Measurements from ENCODE around the gene CAVIN1. TPM values are rescaled to one million over a fixed set of nuclear protein-coding genes. Genes with fewer than 3 reads are reported as not detected.

CAVIN1 gene
- polyA plus RNA-seq, 1 experiment: 326 TPM

DNA sequence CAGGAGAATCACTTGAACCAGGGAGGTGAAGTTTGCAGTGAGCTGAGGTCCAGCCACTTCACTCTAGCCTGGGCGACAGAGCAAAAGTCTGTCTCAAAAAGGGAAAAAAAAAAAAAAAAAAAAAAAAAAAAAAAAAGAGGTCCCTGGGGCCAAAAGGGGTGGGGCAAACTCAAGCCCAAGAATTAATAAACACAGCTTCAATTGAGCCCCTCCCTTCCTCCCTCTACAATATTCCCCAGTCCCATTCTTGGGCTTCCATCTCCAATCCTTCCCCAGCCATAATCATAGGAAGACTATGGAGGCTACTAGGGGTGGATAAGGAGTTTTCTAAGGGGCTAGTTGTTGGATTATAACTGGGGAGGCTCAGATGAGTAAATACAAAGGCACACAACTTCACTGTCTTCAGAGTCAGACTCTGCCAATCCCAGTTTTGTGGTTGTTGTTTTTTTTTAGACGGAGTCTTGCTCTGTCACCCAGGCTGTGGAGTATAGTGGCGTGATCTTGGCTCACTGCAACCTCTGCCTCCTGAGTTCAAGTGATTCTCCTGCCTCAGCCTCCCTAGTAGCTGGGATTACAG, 9.5 kb downstream of the CAVIN1 start:
- no peaks in the 10 kb centered on the region for H3K9me3 ChIP-seq (ENCODE audit: control insufficient read depth, insufficient read depth, low read length)
- no peaks in the 10 kb centered on the region for H3K27me3 ChIP-seq (ENCODE audit: control insufficient read depth, insufficient read depth, low read length)
- ChIA-PET CTCF (interaction anchor here (1.0 kb wide), 1 partner anchor 114 kb away, joined by 3 read pairs; no protein-coding TSS in a partner anchor), POLR2A (interaction anchor here (2.4 kb wide), 1 partner anchor 9 kb away, joined by 28 read pairs; the partner anchor contains the start of gene CAVIN1)
- no peak for DNase-seq (ENCODE audit: low read depth, low spot score)
- no peak overlapping the region for H3K27ac ChIP-seq (ENCODE audit: low read depth, low read length)
- H3K4me3 ChIP-seq (ENCODE audit: low read depth, low read length): no peak overlapping the region
- TF ChIP-seq, protein P1, sequence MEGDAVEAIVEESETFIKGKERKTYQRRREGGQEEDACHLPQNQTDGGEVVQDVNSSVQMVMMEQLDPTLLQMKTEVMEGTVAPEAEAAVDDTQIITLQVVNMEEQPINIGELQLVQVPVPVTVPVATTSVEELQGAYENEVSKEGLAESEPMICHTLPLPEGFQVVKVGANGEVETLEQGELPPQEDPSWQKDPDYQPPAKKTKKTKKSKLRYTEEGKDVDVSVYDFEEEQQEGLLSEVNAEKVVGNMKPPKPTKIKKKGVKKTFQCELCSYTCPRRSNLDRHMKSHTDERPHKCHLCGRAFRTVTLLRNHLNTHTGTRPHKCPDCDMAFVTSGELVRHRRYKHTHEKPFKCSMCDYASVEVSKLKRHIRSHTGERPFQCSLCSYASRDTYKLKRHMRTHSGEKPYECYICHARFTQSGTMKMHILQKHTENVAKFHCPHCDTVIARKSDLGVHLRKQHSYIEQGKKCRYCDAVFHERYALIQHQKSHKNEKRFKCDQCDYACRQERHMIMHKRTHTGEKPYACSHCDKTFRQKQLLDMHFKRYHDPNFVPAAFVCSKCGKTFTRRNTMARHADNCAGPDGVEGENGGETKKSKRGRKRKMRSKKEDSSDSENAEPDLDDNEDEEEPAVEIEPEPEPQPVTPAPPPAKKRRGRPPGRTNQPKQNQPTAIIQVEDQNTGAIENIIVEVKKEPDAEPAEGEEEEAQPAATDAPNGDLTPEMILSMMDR (IDR thresholded peaks at IDR 0.05; ENCODE audit: low read depth, low read length): no peak

DNA sequence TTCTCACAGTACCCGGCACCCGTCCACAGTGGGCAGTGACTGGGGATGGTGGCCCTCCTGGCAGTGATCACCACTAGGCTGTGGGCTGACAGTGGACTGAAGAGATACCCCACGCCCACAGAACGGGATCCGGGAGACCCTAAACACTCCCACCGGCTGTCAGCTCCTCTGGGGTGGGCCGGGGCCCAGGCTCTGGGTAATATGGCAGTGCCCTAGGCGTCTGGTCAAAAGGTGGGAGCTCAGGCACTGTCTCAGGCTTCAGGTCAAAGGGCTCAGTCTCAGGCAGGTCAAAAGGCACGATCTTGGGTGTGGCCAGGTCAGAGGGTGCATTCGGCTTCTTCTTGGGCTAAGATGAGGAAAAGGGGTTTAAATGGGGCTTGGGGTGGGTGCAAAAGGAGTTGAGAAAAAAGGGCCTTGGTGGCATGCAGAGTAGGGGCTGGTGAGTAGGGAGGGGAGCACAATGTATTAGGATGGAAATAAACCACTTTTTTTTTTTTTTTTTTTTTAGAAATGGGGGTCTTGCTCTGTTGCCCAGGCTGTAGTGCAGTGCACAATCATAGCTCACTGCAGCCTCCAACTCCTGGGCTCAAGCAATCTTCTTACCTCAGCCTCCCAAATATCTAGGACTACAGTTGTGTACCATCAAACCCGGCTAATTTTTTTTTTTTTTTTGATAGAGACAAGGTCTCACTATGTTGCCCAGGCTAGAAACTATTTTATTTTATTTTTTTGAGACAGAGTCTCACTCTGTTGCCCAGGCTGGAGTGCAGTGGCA, 11.0 kb downstream of the CAVIN1 start:
- ChIA-PET CTCF (interaction anchor here (1.1 to 1.4 kb wide), 2 partner anchors 106 to 190 kb away, joined by 3 to 7 read pairs; no protein-coding TSS in a partner anchor), POLR2A (interaction anchor here (0.7 kb wide), 1 partner anchor 10 kb away, joined by 4 read pairs; no protein-coding TSS in a partner anchor)
- Histone ChIP-seq H3K4me3 (ENCODE audit: low read depth, low read length) (no peak overlapping the region), H3K9me3 (ENCODE audit: control insufficient read depth, insufficient read depth, low read length) (no peaks in the 10 kb centered on the region), H3K27me3 (ENCODE audit: control insufficient read depth, insufficient read depth, low read length) (no peaks in the 10 kb centered on the region), H3K27ac (ENCODE audit: low read depth, low read length) (peak overlapping the region; percentile 31)
- TF ChIP-seq, protein P1 (IDR thresholded peaks at IDR 0.05; ENCODE audit: low read depth, low read length): no peak
- no peak for DNase-seq (ENCODE audit: low read depth, low spot score)

DNA sequence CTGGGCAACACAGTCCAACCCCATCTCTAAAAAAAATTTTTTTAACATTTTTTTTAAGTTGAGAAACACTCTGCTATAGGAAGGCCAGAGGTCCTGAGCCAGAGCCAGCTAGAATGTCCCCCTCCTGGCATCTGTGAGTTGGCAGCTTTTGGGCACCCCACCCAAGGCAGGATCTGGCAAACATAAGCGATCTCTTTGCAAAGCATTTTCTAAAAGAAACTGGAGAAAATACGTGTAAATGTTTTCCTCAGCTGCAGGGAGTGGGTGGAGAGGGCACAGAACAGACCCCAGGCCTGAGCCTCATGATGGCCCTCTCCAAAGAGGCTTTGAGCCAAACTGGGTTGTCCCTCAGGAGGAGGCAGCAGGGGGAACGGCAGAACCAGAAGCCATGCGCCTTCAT, 11.7 kb downstream of the CAVIN1 start:
- POLR2A ChIA-PET: no interaction called here

DNA sequence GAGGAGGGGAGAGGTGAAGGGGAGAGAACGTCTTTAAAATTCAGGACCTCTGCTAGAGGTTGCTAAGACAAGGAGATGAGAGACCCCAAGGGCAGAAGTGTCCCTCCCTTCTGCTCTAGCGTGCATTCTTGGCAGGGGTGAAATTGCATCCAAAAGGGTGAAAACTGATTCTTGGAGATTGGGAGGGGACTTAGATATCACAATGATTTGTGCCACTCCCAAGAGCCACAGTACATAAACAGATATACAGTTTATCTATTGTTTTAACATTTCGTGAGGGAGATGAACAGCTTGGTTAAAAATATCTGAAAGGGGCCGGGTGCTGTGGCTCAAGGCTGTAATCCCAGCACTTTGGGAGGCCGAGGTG, 12.8 kb downstream of the CAVIN1 start:
- H3K27me3 ChIP-seq (ENCODE audit: control insufficient read depth, insufficient read depth, low read length): no peaks in the 10 kb centered on the region
- no peaks in the 10 kb centered on the region for H3K9me3 ChIP-seq (ENCODE audit: control insufficient read depth, insufficient read depth, low read length)
- no peak for DNase-seq (ENCODE audit: low read depth, low spot score)
- TF ChIP-seq, protein P1 (IDR thresholded peaks at IDR 0.05; ENCODE audit: low read depth, low read length): no peak
- H3K4me3 ChIP-seq (ENCODE audit: low read depth, low read length): no peak overlapping the region
- H3K27ac ChIP-seq (ENCODE audit: low read depth, low read length): peak overlapping the region; percentile 85
- ChIA-PET POLR2A (interaction anchor here (1.4 to 1.7 kb wide), 3 partner anchors 13 to 110 kb away, joined by 5 to 23 read pairs (median 11); partner anchors contain the start of genes CAVIN1 and STAT3), CTCF (interaction anchor here (1.3 kb wide), 1 partner anchor 107 kb away, joined by 4 read pairs; no protein-coding TSS in a partner anchor)

More for the DNA sequence above, 11.7 kb downstream of the CAVIN1 start:
- Histone ChIP-seq H3K27ac (ENCODE audit: low read depth, low read length) (peak overlapping the region; percentile 31), H3K27me3 (ENCODE audit: control insufficient read depth, insufficient read depth, low read length) (no peaks in the 10 kb centered on the region), H3K9me3 (ENCODE audit: control insufficient read depth, insufficient read depth, low read length) (no peaks in the 10 kb centered on the region), H3K4me3 (ENCODE audit: low read depth, low read length) (no peak overlapping the region)
- CTCF ChIA-PET: interaction anchor here (1.1 to 1.3 kb wide), 2 partner anchors 106 to 189 kb away, joined by 3 to 4 read pairs; no protein-coding TSS in a partner anchor
- TF ChIP-seq, protein P1 (IDR thresholded peaks at IDR 0.05; ENCODE audit: low read depth, low read length): no peak
- DNase-seq (ENCODE audit: low read depth, low spot score): no peak

All from AG04450 (cell line).